ENCODE data around the gene OOSP3. TPM values are rescaled to one million over a fixed set of nuclear protein-coding genes. Genes with fewer than 3 reads are reported as not detected.
"Not testable (repeated sequence)": the region's sequence is repeated elsewhere in the genome, so short reads cannot be mapped to it uniquely, and the experiment has no call there.

Gene OOSP3
- total RNA-seq, 1 donor from 2014 or later: not detected

DNA sequence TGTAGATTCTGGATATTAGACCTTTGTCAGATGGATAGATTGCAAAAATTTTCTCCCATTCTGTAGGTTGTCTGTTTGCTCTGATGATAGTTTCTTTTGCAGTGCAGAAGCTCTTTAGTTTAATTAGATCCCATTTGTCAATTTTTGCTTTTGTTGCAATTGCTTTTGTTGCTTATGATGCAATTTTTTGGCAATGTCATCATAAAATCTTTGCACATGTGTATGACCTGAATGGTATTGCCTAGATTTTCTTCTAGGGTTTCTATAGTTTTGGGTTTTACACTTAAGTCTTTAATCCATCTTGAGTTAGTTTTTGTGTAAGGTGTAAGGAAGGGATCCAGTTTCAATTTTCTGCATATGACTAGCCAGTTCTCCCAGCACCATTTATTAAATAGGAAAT, 8.6 kb downstream of the OOSP3 start:
- peaks cover 31% of the 10 kb centered on the region for H3K9me3 Mint-ChIP-seq
- H3K4me1 Mint-ChIP-seq (ENCODE audit: low read depth); intact Hi-C loops (cut with micrococcal nuclease); H3K27ac Mint-ChIP-seq; H3K36me3 Mint-ChIP-seq (ENCODE audit: low read depth); H3K27me3 Mint-ChIP-seq (ENCODE audit: insufficient read depth); H3K4me3 Mint-ChIP-seq; DNase-seq (ENCODE audit: low spot score): not testable (repeated sequence)

DNA sequence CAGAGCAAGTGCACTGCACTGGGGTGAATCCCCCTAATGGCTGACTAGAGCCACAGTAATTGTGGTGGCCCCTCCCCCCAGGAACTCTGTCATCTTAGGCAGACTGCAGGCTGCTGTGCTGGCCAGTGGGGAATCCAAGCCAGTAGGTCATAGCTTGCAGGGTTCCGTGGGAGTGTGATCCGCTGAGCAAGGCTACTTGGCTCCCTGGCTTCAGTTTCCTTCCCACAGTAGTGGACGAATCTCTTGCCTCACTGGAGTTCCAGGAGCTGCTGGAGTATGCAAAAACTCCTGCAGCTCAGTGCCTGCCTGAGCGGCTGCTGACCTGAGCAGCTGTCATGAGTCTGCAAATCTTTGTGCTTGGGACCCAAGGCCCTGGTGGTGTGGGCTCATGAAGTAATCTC, 13.2 kb downstream of the OOSP3 start:
- Mint-ChIP-seq H3K4me1 (ENCODE audit: low read depth) (no peaks in the 10 kb centered on the region), H3K27ac (no peak overlapping the region), H3K36me3 (ENCODE audit: low read depth) (no peaks in the 10 kb centered on the region), H3K4me3 (no peak overlapping the region), H3K9me3 (peaks cover 31% of the 10 kb centered on the region), H3K27me3 (ENCODE audit: insufficient read depth) (no peaks in the 10 kb centered on the region)
- DNase-seq (ENCODE audit: low spot score): no peak
- intact Hi-C loops (cut with micrococcal nuclease): no loop called here

DNA sequence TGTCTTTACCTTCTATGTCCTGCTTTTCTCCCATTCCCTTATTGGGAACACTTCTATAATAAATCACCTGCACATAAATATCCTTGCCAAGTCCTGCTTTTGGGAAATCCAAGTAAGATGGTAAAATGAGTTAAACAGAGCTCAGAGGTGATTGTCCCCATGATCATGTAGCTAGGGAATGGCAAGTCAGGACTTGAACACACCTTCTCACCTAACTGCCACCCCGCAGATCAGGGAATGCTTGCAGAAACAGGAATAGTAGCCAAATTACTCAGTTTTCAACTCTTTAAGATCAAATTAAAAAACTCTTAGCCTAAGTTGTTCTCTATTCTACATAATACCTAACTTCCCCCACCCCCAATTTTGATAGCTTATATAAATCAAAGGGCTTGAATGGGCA, 16.0 kb downstream of the OOSP3 start:
- no peak for DNase-seq (ENCODE audit: low spot score)
- H3K9me3 Mint-ChIP-seq: peaks cover 15% of the 10 kb centered on the region
- no peaks in the 10 kb centered on the region for H3K27me3 Mint-ChIP-seq (ENCODE audit: insufficient read depth)
- intact Hi-C loops (cut with micrococcal nuclease): no loop called here
- H3K4me1 Mint-ChIP-seq (ENCODE audit: low read depth): no peaks in the 10 kb centered on the region
- no peak overlapping the region for H3K4me3 Mint-ChIP-seq
- no peaks in the 10 kb centered on the region for H3K36me3 Mint-ChIP-seq (ENCODE audit: low read depth)
- H3K27ac Mint-ChIP-seq: no peak overlapping the region

DNA sequence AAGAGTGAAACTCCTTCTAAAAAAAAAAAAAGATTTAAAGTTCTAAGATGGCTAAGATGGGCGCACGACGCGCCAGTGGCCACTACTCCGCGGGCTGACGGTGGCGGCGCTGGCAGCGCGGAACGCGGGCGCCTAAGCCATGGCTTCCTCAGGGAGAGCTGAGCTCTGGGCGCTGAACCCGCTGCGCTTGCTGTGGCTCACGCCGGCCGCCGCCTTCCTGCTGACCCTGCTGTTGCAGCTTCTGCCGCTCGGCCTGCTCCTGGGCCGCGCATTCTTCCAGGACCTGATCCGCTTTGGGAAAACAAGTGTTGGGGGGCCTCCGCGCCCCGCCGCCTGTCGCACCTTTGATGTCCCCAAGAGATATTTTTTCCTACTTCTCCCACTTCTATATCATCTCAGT, 19.5 kb downstream of the OOSP3 start:
- Mint-ChIP-seq H3K4me1 (ENCODE audit: low read depth) (no peaks in the 10 kb centered on the region), H3K36me3 (ENCODE audit: low read depth) (no peaks in the 10 kb centered on the region), H3K27ac (no peak overlapping the region), H3K27me3 (ENCODE audit: insufficient read depth) (no peaks in the 10 kb centered on the region), H3K9me3 (no peaks in the 10 kb centered on the region), H3K4me3 (no peak overlapping the region)
- no peak for DNase-seq (ENCODE audit: low spot score)
- intact Hi-C loops (cut with micrococcal nuclease): no loop called here

DNA sequence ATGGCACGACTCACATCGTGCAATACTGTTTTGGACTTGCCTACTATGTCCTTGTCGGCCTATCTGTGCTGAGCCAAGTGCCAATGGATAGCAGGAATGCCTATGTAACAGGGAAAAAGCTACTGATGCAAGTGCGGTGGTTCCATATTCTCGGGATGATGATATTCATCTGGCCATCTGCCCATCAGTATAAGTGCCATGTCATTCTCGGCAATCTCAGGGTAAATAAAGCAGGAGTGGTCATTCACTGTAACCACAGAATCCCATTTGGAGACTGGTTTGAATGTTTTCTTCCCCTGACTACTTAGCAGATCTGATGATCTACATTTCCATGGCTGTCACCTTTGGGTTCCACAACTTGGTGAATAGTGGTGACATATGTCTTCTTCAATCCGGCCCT, 20.1 kb downstream of the OOSP3 start:
- H3K4me3 Mint-ChIP-seq: no peak overlapping the region
- no peaks in the 10 kb centered on the region for H3K36me3 Mint-ChIP-seq (ENCODE audit: low read depth)
- no peak for DNase-seq (ENCODE audit: low spot score)
- H3K27ac Mint-ChIP-seq: no peak overlapping the region
- H3K4me1 Mint-ChIP-seq (ENCODE audit: low read depth): no peaks in the 10 kb centered on the region
- H3K27me3 Mint-ChIP-seq (ENCODE audit: insufficient read depth): no peaks in the 10 kb centered on the region
- H3K9me3 Mint-ChIP-seq: no peaks in the 10 kb centered on the region
- intact Hi-C loops (cut with micrococcal nuclease): no loop called here

DNA sequence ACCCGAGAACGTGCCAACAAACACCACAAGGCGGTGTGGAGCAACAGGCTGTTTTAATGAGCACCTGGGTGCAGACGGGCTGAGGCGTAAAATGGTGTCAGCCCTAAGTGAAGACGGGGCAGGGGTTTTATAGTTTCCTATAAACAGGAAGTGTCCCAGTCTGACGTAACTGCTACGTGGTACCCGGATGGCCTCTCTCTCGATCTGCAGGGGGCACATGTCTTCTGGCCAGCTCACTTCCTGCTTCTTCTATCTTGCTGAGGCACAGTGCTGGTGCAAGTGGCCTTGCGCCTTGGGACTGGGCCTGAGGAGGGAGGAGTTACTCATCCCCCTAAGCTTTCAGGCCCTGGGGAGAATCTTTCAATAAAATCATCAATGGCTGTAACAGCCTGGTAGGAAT, 20.9 kb downstream of the OOSP3 start:
- Mint-ChIP-seq H3K9me3 (no peaks in the 10 kb centered on the region), H3K27me3 (ENCODE audit: insufficient read depth) (no peaks in the 10 kb centered on the region), H3K36me3 (ENCODE audit: low read depth) (no peaks in the 10 kb centered on the region), H3K4me1 (ENCODE audit: low read depth) (no peaks in the 10 kb centered on the region), H3K4me3 (no peak overlapping the region), H3K27ac (no peak overlapping the region)
- intact Hi-C loops (cut with micrococcal nuclease): no loop called here
- DNase-seq (ENCODE audit: low spot score): no peak

DNA sequence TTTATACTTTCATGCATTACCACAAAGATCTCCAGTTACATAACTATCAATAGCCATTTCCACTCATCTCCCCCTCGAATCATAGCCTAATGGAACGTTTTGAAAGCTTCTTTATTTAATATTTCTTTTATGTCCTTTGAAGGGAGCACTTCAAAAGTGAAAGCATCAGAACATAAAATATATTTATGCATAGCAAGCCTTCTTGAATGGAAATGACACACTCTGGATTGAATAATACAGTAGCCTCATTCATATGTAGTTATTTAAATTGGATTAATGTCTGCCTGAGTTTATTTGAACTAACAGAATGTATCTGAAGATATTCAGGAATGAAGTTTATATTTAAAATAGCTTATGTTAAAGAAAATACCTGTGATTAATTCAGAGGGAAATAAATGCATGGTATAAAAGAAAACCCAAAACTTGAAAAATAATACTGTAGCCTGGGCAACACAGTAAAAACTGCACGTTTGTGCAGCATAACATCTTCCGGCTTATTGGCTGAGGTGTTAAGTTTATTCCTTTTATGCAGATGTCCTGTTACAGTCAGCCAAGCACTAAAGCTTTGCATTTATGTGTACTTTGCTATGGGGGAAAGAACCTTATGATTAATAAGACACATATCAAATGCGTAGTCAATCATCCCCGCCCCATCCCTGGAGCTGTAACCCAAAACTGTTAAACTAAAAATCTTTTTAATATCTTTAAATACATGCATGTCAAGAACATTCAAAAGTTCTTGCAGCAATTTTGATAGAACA, 22.0 kb downstream of the OOSP3 start:
- no peaks in the 10 kb centered on the region for H3K36me3 Mint-ChIP-seq (ENCODE audit: low read depth)

DNA sequence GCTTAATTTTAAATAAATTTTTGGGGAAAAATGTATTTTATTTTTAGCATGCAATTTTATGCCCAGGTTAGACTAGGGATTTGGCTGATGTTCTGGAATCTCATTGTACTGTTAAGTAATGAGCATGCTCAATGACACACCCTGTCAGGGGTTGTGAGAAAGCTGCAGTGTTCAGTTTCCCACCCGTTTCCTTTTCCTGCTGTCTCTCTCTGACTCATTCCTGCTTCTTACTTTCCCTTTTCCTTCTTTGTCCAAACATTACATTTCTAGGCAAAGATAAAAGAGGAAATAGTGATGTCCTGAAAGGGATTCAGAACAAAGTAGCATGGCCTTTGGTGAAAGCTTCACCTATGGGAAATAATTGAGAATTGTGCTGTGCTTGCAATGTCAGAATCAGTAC, 22.7 kb downstream of the OOSP3 start:
- no peaks in the 10 kb centered on the region for H3K36me3 Mint-ChIP-seq (ENCODE audit: low read depth)
- H3K27ac Mint-ChIP-seq: no peak overlapping the region
- H3K4me1 Mint-ChIP-seq (ENCODE audit: low read depth): no peaks in the 10 kb centered on the region
- peaks cover 3% of the 10 kb centered on the region for H3K27me3 Mint-ChIP-seq (ENCODE audit: insufficient read depth)
- H3K9me3 Mint-ChIP-seq: no peaks in the 10 kb centered on the region
- H3K4me3 Mint-ChIP-seq: no peak overlapping the region
- DNase-seq (ENCODE audit: low spot score): no peak
- intact Hi-C loops (cut with micrococcal nuclease): no loop called here

More for the DNA sequence above, 22.0 kb downstream of the OOSP3 start:
- H3K27me3 Mint-ChIP-seq (ENCODE audit: insufficient read depth): peaks cover 3% of the 10 kb centered on the region
- H3K4me1 Mint-ChIP-seq (ENCODE audit: low read depth): no peaks in the 10 kb centered on the region
- H3K27ac Mint-ChIP-seq: no peak overlapping the region
- no peak overlapping the region for H3K4me3 Mint-ChIP-seq
- no peak for DNase-seq (ENCODE audit: low spot score)
- intact Hi-C loops (cut with micrococcal nuclease): no loop called here
- no peaks in the 10 kb centered on the region for H3K9me3 Mint-ChIP-seq

DNA sequence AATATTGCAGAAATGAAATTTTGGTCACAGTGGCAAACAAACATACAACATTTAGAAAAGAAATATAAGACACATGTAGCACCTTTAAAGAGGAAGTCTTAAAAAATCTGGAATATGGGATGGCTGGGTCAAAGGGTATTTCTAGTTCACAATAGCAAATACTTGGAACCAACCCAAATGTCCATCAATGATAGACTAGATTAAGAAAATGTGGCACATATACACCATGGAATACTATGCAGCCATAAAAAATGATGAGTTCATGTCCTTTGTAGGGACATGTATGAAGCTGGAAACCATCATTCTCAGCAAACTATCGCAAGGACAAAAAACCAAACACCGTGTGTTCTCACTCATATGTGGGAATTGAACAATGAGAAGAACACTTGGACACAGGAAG, 25.0 kb downstream of the OOSP3 start:
- H3K27me3 Mint-ChIP-seq (ENCODE audit: insufficient read depth); H3K9me3 Mint-ChIP-seq; H3K4me1 Mint-ChIP-seq (ENCODE audit: low read depth); H3K4me3 Mint-ChIP-seq; DNase-seq (ENCODE audit: low spot score); H3K36me3 Mint-ChIP-seq (ENCODE audit: low read depth); intact Hi-C loops (cut with micrococcal nuclease); H3K27ac Mint-ChIP-seq: not testable (repeated sequence)

DNA sequence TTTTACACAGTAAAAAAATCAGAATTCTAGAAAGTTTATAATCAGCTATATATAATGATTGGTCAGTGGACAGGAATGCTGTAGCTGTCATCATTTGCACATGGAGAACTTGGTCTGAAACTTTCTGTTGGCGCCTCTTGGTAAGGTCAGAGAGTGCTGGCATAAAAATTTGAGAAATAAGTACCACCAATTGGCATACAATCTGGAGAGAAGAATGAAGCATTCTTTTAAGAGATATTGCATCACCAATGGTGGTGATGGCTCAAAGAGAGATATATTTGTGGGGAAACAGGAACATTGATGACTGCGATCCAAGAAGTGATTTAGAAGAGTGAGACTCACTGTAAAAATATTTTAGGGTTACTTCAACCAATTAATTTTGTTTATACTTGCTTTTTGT, 39.9 kb downstream of the OOSP3 start:
- H3K4me3 Mint-ChIP-seq: no peak overlapping the region
- no peaks in the 10 kb centered on the region for H3K4me1 Mint-ChIP-seq (ENCODE audit: low read depth)
- H3K27ac Mint-ChIP-seq: no peak overlapping the region
- H3K9me3 Mint-ChIP-seq: peaks cover 26% of the 10 kb centered on the region
- H3K36me3 Mint-ChIP-seq (ENCODE audit: low read depth): no peaks in the 10 kb centered on the region
- intact Hi-C loops (cut with micrococcal nuclease): no loop called here
- DNase-seq (ENCODE audit: low spot score): no peak
- H3K27me3 Mint-ChIP-seq (ENCODE audit: insufficient read depth): no peaks in the 10 kb centered on the region

DNA sequence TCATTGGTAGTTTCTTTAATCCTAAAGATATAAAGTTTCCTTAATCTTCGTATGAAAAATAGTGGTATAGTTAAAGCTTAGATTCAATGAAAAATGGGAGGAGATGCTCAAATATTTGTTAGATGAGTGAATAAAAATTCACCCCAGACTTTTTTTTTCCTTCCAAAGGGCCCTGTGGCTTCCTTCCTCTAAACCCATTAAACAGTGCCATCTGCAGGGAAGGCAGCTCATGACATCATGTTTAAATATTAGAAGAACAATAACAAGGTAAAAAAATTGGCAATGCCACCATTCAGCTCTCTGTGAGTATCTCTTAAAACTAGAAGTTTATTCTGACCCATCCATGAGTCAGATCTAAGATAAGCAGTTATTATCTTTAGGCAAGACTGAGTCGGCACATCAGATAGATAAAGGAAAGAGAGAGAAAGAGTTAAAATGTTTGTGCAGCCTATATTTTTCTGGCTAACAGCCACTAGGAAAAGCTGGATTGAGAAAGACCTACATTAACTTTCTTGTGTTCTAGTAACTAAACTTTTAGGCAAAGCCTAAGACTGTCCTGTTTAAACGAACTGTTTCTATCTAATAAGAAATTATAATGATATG, 40.5 kb downstream of the OOSP3 start:
- intact Hi-C loops (cut with micrococcal nuclease): loop anchor here (1.0 kb wide), 2 partner anchors 96 to 165 kb away; no protein-coding TSS in a partner anchor
- Mint-ChIP-seq H3K27ac (no peak overlapping the region), H3K27me3 (ENCODE audit: insufficient read depth) (no peaks in the 10 kb centered on the region), H3K4me1 (ENCODE audit: low read depth) (no peaks in the 10 kb centered on the region), H3K4me3 (no peak overlapping the region), H3K36me3 (ENCODE audit: low read depth) (no peaks in the 10 kb centered on the region), H3K9me3 (peaks cover 30% of the 10 kb centered on the region)
- no peak for DNase-seq (ENCODE audit: low spot score)

DNA sequence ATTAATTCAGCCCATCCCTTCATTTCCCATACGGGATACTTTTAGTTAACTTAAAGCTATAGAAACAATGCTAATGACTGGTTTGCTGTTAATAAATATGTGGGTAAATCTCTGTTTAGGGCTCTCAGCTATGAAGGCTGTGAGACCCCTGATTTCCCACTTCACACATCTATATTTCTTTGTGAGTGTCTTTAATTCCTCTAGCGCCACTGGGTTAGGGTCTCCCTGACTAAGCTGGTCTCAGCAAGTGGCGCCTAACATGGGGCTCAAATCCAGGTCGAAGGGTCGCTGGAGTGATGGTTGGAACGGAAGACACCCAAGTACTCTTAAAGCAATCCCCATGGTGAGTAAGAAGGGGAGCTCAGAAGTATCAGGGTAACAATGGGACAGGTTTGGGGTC, 45.2 kb downstream of the OOSP3 start:
- Mint-ChIP-seq H3K4me1 (ENCODE audit: low read depth) (no peaks in the 10 kb centered on the region), H3K9me3 (peaks cover 57% of the 10 kb centered on the region), H3K27me3 (ENCODE audit: insufficient read depth) (no peaks in the 10 kb centered on the region), H3K36me3 (ENCODE audit: low read depth) (no peaks in the 10 kb centered on the region), H3K27ac (no peak overlapping the region), H3K4me3 (no peak overlapping the region)
- intact Hi-C loops (cut with micrococcal nuclease): no loop called here
- DNase-seq (ENCODE audit: low spot score): no peak

DNA sequence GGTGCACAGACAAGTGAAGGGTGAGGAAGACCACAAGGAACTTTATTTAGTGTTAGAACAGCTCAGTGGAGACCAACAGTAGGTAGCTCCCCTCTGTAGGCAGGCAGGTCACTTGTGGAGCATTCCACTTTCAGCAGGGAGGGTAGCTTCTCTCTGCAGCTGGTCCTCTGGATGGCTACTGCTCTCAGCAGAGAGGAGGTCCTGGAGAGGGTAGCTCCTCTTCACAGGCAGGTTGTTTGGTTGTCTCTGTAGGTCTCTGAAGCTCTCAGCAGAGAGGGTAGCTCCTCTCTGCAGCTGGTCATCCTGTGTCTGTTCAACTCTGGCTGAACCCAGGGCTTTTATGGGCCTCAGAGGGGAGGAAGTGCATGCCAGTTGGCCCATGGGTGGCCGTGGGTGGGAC, 53.1 kb downstream of the OOSP3 start:
- Mint-ChIP-seq H3K27me3 (ENCODE audit: insufficient read depth) (no peaks in the 10 kb centered on the region), H3K36me3 (ENCODE audit: low read depth) (no peaks in the 10 kb centered on the region), H3K4me1 (ENCODE audit: low read depth) (no peaks in the 10 kb centered on the region), H3K27ac (no peak overlapping the region), H3K4me3 (no peak overlapping the region), H3K9me3 (peaks cover 24% of the 10 kb centered on the region)
- intact Hi-C loops (cut with micrococcal nuclease): no loop called here
- DNase-seq (ENCODE audit: low spot score): no peak

DNA sequence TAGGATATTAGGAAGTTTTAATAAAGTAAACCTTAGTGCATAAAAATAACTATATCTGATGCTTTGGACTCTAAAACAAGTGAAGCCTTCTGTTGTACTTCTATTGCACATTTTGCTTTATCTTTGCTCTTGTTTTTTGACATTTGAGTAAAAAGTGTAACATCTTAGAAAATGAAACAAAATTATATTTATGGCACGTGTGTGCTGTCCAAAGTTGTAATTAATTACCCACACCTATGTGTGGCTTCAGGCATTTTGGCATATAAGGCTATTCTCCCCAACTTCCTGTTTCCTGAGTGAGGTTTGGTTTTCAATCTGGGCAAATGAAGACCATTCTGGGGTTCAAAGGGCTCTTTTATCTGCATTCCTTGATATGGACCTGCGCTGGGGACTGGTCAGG, 59.5 kb downstream of the OOSP3 start, which contains the start of gene OOSP1:
Gene OOSP1 (plus strand): TSS at position 301 of the 400 bp plus-strand sequence. CDS start 23 bp downstream, at position 324.
- H3K27me3 Mint-ChIP-seq (ENCODE audit: insufficient read depth): peaks cover 2% of the 10 kb centered on the region
- H3K4me1 Mint-ChIP-seq (ENCODE audit: low read depth): no peaks in the 10 kb centered on the region
- H3K27ac Mint-ChIP-seq: no peak within 1 kb of the TSS
- no peak within 1 kb of the TSS for H3K4me3 Mint-ChIP-seq
- DNase-seq (ENCODE audit: low spot score): no peak
- intact Hi-C loops (cut with micrococcal nuclease): no loop called here
- no peaks in the 10 kb centered on the region for H3K36me3 Mint-ChIP-seq (ENCODE audit: low read depth)
- H3K9me3 Mint-ChIP-seq: no peaks in the 10 kb centered on the region
